Measurements from ENCODE around the gene PLPP2. TPM values are rescaled to one million over a fixed set of nuclear protein-coding genes. Genes with fewer than 3 reads are reported as not detected.

The PLPP2 gene
- total RNA-seq, 6 donors from 2014 or later, result 7.1 to 50.1 (median 16.7) TPM

GRCh38 chr19:277581-278165, 13.5 kb downstream of the PLPP2 start:
- no peaks in the 10 kb centered on the region for H3K9me3 ChIP-seq
- ATAC-seq (ENCODE audit: low FRiP score in 2 of 2), result no peak
- 38 to 39% methylated on average over 21 of the region's 21 CpGs for WGBS, 2 donors

GRCh38 chr19:277131-277530, 14.1 kb downstream of the PLPP2 start:
- Histone ChIP-seq H3K27me3 (no peaks in the 10 kb centered on the region), H3K4me3 (no peak overlapping the region), H3K27ac (no peak overlapping the region), H3K36me3 (peaks cover 0 to 3% (median 0%) of the 10 kb centered on the region in 4 donors), H3K4me1 (no peaks in the 10 kb centered on the region), H3K9me3 (no peaks in the 10 kb centered on the region)
- peak in 1 of 2 donors; percentile 16 for ATAC-seq (ENCODE audit: low FRiP score in 2 of 2)
- no peak for DNase-seq
- no peak for TF ChIP-seq EP300 (IDR thresholded peaks at IDR 0.05)
- no peak for TF ChIP-seq POLR2A (IDR thresholded peaks at IDR 0.05)
- TF ChIP-seq POLR2AphosphoS5 (IDR thresholded peaks at IDR 0.05), result no peak
- TF ChIP-seq CTCF (IDR thresholded peaks at IDR 0.05), result no peak
- 69 to 70% methylated on average over 5 to 7 of the region's 7 CpGs for WGBS, 2 donors

More at GRCh38 chr19:277581-278165, 13.5 kb downstream of the PLPP2 start:
- no peak for DNase-seq
- Histone ChIP-seq H3K4me3 (no peak overlapping the region), H3K27ac (no peak overlapping the region), H3K36me3 (peaks cover 0 to 3% (median 0%) of the 10 kb centered on the region in 4 donors), H3K4me1 (no peaks in the 10 kb centered on the region), H3K27me3 (no peaks in the 10 kb centered on the region)
- TF ChIP-seq EP300 (IDR thresholded peaks at IDR 0.05) (no peak), POLR2AphosphoS5 (IDR thresholded peaks at IDR 0.05) (no peak), POLR2A (IDR thresholded peaks at IDR 0.05) (no peak), CTCF (IDR thresholded peaks at IDR 0.05) (no peak)

- Histone ChIP-seq H3K36me3 (peaks cover 0 to under 1% (median 0%) of the 10 kb centered on the region in 4 donors), H3K4me1 (no peaks in the 10 kb centered on the region), H3K9me3 (no peaks in the 10 kb centered on the region), H3K27me3 (no peaks in the 10 kb centered on the region), H3K27ac (no peak overlapping the region), H3K4me3 (no peak overlapping the region)
- DNase-seq (no peak), ATAC-seq (ENCODE audit: low FRiP score in 2 of 2) (no peak)
- 88% methylated on average over 19 of the region's 19 CpGs for WGBS, 2 donors
- no peak for TF ChIP-seq POLR2AphosphoS5 (IDR thresholded peaks at IDR 0.05)
- no peak for TF ChIP-seq POLR2A (IDR thresholded peaks at IDR 0.05)
These were observed 15.1 kb downstream of the PLPP2 start for GRCh38 chr19:275958-276646.

- WGBS, 2 donors, result 89 to 93% methylated on average over 9 of the region's 9 CpGs
- TF ChIP-seq POLR2A (IDR thresholded peaks at IDR 0.05) (no peak), POLR2AphosphoS5 (IDR thresholded peaks at IDR 0.05) (no peak), EP300 (IDR thresholded peaks at IDR 0.05) (no peak), CTCF (IDR thresholded peaks at IDR 0.05) (no peak)
- no peak for DNase-seq
- no peak overlapping the region for H3K4me3 ChIP-seq
- no peaks in the 10 kb centered on the region for H3K27me3 ChIP-seq
- ATAC-seq (ENCODE audit: low FRiP score in 2 of 2), result no peak
- H3K27ac ChIP-seq, result no peak overlapping the region
- H3K36me3 ChIP-seq, result no peaks in the 10 kb centered on the region
- no peaks in the 10 kb centered on the region for H3K9me3 ChIP-seq
- H3K4me1 ChIP-seq, result no peaks in the 10 kb centered on the region
These were observed 16.2 kb downstream of the PLPP2 start for GRCh38 chr19:275000-275399.

GRCh38 chr19:273393-273792, 17.8 kb downstream of the PLPP2 start:
- WGBS, 2 donors, result 82 to 83% methylated on average over 6 of the region's 6 CpGs
- DNase-seq (no peak), ATAC-seq (ENCODE audit: low FRiP score in 2 of 2) (no peak)
- H3K36me3 ChIP-seq, result no peaks in the 10 kb centered on the region
- H3K4me1 ChIP-seq, result no peaks in the 10 kb centered on the region
- H3K9me3 ChIP-seq, result no peaks in the 10 kb centered on the region
- TF ChIP-seq POLR2AphosphoS5 (IDR thresholded peaks at IDR 0.05) (no peak), EP300 (IDR thresholded peaks at IDR 0.05) (no peak), POLR2A (IDR thresholded peaks at IDR 0.05) (no peak), CTCF (IDR thresholded peaks at IDR 0.05) (no peak)
- H3K27me3 ChIP-seq, result no peaks in the 10 kb centered on the region
- H3K27ac ChIP-seq, result no peak overlapping the region
- H3K4me3 ChIP-seq, result no peak overlapping the region

Measured in upper lobe of left lung (tissue), 6 donors.